T-helper 1 cell treated with Interleukin-12 subunit alpha and Interleukin-12 subunit beta and Interleukin-4 antibody, amounts not matched to agents 30 μg/mL and 1 μg/mL, for 36 hours (primary cell): ENCODE measurements around the gene HMG20A.

Source experiments
- H3K27ac Mint-ChIP-seq: one replicate; pipeline ENCODE4 v1.8.0; 2021; ENCODE audit warnings: mild to moderate bottlenecking, mixed read lengths
- H3K27me3 Mint-ChIP-seq: one replicate; pipeline ENCODE4 v1.8.0; 2021; ENCODE audit warnings: low read depth, mixed read lengths
- H3K36me3 Mint-ChIP-seq: one replicate; pipeline ENCODE4 v1.8.0; 2021; ENCODE audit warnings: low read depth, mixed read lengths
- H3K4me1 Mint-ChIP-seq: one replicate; pipeline ENCODE4 v1.8.0; 2021; ENCODE audit warnings: low read depth, mixed read lengths
- H3K4me3 Mint-ChIP-seq: one replicate; pipeline ENCODE4 v1.8.0; 2021; ENCODE audit warnings: mild to moderate bottlenecking, moderate library complexity, mixed read lengths
- H3K9me3 Mint-ChIP-seq: one replicate; pipeline ENCODE4 v1.8.0; 2021; ENCODE audit warnings: mixed read lengths

Gene HMG20A

GRCh38 chr15:77514641-77515402 is 94.1 kb downstream of the HMG20A start:
- Mint-ChIP-seq H3K4me3 (no peak overlapping the region), H3K9me3 (no peaks in the 10 kb centered on the region), H3K27ac (no peak overlapping the region)

DNA sequence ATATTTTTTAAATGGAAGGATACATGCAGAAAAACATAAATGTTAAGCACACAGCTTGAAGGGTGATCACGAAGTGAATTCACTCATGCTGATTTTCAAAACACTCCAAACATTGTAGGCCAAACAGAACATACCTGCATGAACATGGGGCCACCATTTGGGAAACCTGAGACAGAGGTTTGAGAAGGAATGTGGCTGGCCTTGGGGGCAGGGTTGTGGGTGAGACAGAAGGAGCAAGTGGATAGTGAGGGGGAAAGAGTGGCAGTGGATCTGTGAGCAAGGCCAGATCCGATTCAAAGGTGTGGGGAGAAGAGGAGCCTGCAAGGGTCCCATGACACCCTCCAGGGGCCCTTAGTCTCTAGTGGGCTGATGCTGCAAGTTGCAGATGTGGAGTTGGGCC is 94.9 kb downstream of the HMG20A start:
- no peak overlapping the region for H3K4me3 Mint-ChIP-seq
- H3K27ac Mint-ChIP-seq = no peak overlapping the region
- H3K27me3 Mint-ChIP-seq = no peaks in the 10 kb centered on the region
- H3K9me3 Mint-ChIP-seq = no peaks in the 10 kb centered on the region
- H3K36me3 Mint-ChIP-seq = no peaks in the 10 kb centered on the region
- H3K4me1 Mint-ChIP-seq = no peaks in the 10 kb centered on the region

More at GRCh38 chr15:77514641-77515402, 94.1 kb downstream of the HMG20A start:
- no peaks in the 10 kb centered on the region for H3K27me3 Mint-ChIP-seq
- H3K4me1 Mint-ChIP-seq = no peaks in the 10 kb centered on the region
- H3K36me3 Mint-ChIP-seq = no peaks in the 10 kb centered on the region

- H3K4me3 Mint-ChIP-seq = no peak overlapping the region
- no peaks in the 10 kb centered on the region for H3K36me3 Mint-ChIP-seq
- no peaks in the 10 kb centered on the region for H3K27me3 Mint-ChIP-seq
- H3K9me3 Mint-ChIP-seq = no peaks in the 10 kb centered on the region
- no peaks in the 10 kb centered on the region for H3K4me1 Mint-ChIP-seq
- no peak overlapping the region for H3K27ac Mint-ChIP-seq
Measured at GRCh38 chr15:77516076-77516475, 95.4 kb downstream of the HMG20A start.

- no peaks in the 10 kb centered on the region for H3K36me3 Mint-ChIP-seq
- H3K9me3 Mint-ChIP-seq = no peaks in the 10 kb centered on the region
- H3K4me3 Mint-ChIP-seq = no peak overlapping the region
- H3K4me1 Mint-ChIP-seq = no peaks in the 10 kb centered on the region
- H3K27ac Mint-ChIP-seq = no peak overlapping the region
- H3K27me3 Mint-ChIP-seq = no peaks in the 10 kb centered on the region
Measured at GRCh38 chr15:77516786-77517185, 96.1 kb downstream of the HMG20A start.

GRCh38 chr15:77517579-77517978 is 96.9 kb downstream of the HMG20A start:
- no peaks in the 10 kb centered on the region for H3K9me3 Mint-ChIP-seq
- no peaks in the 10 kb centered on the region for H3K4me1 Mint-ChIP-seq
- no peak overlapping the region for H3K27ac Mint-ChIP-seq
- H3K4me3 Mint-ChIP-seq = no peak overlapping the region
- no peaks in the 10 kb centered on the region for H3K27me3 Mint-ChIP-seq
- H3K36me3 Mint-ChIP-seq = no peaks in the 10 kb centered on the region

GRCh38 chr15:77518458-77518857 is 97.8 kb downstream of the HMG20A start:
- Mint-ChIP-seq H3K36me3 (no peaks in the 10 kb centered on the region), H3K9me3 (no peaks in the 10 kb centered on the region), H3K4me3 (no peak overlapping the region), H3K27ac (no peak overlapping the region), H3K4me1 (no peaks in the 10 kb centered on the region), H3K27me3 (no peaks in the 10 kb centered on the region)

- Mint-ChIP-seq H3K27ac (no peak overlapping the region), H3K36me3 (no peaks in the 10 kb centered on the region), H3K4me1 (no peaks in the 10 kb centered on the region), H3K4me3 (no peak overlapping the region), H3K27me3 (peaks cover 2% of the 10 kb centered on the region), H3K9me3 (no peaks in the 10 kb centered on the region)
Measured at GRCh38 chr15:77519540-77519939, 98.9 kb downstream of the HMG20A start.

DNA sequence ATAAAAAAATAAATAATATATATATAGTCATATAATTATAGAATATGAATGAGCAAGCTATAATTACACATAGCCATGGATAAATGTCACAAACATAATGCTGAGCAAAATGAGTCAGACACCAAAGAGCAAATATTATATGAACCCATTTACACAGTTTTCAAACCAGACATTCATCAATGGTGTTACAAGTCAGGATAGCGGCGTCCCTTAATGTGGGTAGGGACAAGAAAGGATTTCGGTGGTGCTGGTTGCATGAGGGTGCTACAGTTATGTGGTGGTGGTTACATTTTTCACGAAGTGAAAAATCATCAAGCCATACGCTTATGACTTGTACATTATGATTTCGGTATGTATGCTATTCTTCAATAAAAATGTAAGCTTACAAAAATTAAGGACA is 100.5 kb downstream of the HMG20A start:
- Mint-ChIP-seq H3K36me3 (no peaks in the 10 kb centered on the region), H3K27ac (no peak overlapping the region), H3K4me1 (no peaks in the 10 kb centered on the region), H3K9me3 (no peaks in the 10 kb centered on the region), H3K4me3 (no peak overlapping the region), H3K27me3 (peaks cover 3% of the 10 kb centered on the region)

GRCh38 chr15:77525400-77525811 is 104.7 kb downstream of the HMG20A start:
- no peak overlapping the region for H3K4me3 Mint-ChIP-seq
- no peaks in the 10 kb centered on the region for H3K36me3 Mint-ChIP-seq
- no peak overlapping the region for H3K27ac Mint-ChIP-seq
- H3K9me3 Mint-ChIP-seq = no peaks in the 10 kb centered on the region
- peaks cover 3% of the 10 kb centered on the region for H3K27me3 Mint-ChIP-seq
- H3K4me1 Mint-ChIP-seq = no peaks in the 10 kb centered on the region

GRCh38 chr15:77525907-77526594 is 105.4 kb downstream of the HMG20A start:
- Mint-ChIP-seq H3K27me3 (peaks cover 3% of the 10 kb centered on the region), H3K36me3 (no peaks in the 10 kb centered on the region), H3K4me3 (no peak overlapping the region), H3K27ac (no peak overlapping the region), H3K4me1 (peaks cover 1% of the 10 kb centered on the region), H3K9me3 (no peaks in the 10 kb centered on the region)

DNA sequence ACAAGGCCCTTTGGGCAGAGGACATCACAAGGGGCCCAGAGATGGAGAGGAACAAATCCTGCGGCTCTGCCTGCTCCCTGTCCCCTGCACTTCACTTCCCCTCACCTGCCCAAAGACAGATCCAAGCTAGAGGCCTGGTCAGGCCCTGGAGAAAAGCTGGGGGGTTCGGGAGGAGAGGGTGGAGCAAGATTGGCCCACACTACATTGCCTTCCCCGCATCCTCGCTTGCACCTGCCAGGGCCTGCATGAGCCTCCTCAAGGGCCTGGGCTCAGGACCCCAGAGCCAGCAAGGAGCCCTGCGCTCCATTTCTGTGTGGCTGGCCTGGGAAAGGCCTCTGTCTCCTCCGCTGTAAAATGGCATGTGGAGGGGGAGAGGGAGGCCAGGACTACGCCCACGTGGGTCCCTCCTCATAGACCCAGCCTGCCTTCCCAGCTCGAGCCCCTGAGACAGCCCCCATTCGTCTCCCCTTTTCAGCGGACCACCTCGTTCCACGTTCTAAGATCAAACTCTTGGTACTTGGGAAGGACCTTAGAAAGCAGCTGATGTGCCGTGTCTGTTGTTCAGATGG is 106.0 kb downstream of the HMG20A start:
- Mint-ChIP-seq H3K36me3 (no peaks in the 10 kb centered on the region), H3K27me3 (peaks cover 3% of the 10 kb centered on the region), H3K4me1 (peaks cover 1% of the 10 kb centered on the region), H3K27ac (no peak overlapping the region), H3K4me3 (no peak overlapping the region), H3K9me3 (no peaks in the 10 kb centered on the region)

DNA sequence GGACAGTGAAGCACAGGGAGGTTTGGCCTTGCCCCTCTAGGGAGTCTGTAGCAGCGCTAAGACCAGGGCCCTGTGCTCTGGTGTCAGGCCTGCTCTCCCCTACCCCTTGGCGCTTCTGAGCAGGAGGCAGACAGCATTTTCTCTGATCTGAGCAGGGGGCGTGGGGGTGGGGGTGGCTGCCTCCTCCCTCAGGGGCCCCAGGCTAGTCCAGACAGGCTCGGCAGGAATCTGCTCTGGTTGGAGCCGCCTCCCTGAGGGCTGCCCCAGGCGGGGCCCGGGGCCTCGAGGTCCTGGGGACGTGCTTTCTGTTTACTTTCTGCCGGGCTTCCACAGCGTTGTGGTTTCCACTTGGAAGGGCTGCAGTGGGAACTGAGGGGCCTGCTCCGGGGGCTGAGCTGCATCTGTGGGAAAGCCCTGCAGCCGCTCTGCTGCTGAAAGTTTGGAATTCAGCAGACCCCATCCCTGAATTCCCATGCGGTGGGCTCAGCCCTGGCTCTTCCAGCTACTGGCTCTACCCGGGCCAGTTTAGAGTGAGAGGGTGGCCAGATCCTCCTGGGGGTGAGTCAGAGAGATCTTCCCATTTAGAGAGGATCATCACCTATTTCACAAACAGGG is 106.6 kb downstream of the HMG20A start:
- Mint-ChIP-seq H3K27ac (no peak overlapping the region), H3K4me1 (peaks cover 1% of the 10 kb centered on the region), H3K36me3 (no peaks in the 10 kb centered on the region), H3K9me3 (no peaks in the 10 kb centered on the region), H3K4me3 (no peak overlapping the region), H3K27me3 (peaks cover 3% of the 10 kb centered on the region)

GRCh38 chr15:77527831-77528231 is 107.1 kb downstream of the HMG20A start:
- Mint-ChIP-seq H3K4me3 (no peak overlapping the region), H3K27me3 (peaks cover 3% of the 10 kb centered on the region), H3K36me3 (no peaks in the 10 kb centered on the region)

DNA sequence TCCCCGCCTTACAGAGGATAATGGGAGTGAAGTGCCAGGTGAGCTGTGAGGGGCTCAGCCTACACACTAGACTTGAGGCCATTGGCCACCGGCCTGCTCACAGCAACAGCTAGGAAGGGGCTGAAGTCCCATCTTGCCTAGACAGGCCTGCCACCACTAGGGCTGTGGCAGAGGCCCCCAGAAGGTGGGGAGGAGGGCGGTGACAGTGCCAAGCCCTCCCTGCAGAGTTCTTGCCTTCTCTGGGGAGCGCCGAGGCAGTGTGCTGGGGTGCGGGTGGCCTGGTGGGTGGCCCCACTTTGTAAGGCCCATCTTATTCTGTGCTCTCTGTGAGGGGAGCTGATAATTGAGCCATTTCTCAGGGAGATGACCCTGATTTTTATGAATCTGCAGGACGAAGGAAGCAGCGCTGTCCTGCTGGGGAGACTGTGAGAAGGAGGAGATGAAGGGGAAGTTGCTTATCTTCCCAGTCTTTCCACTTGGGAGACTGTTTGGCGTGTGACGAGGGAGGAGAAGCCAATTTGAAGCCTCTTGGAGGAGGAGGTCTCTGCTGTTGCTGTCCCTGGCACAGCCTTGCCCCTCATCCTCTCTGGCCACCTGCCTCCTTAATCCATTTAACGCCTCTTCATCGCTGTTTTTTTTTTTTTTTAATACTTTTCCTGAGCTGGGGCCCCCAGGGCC is 107.7 kb downstream of the HMG20A start:
- H3K4me3 Mint-ChIP-seq = no peak overlapping the region
- H3K9me3 Mint-ChIP-seq = no peaks in the 10 kb centered on the region
- H3K36me3 Mint-ChIP-seq = no peaks in the 10 kb centered on the region
- H3K4me1 Mint-ChIP-seq = peaks cover 1% of the 10 kb centered on the region
- peaks cover 7% of the 10 kb centered on the region for H3K27me3 Mint-ChIP-seq
- H3K27ac Mint-ChIP-seq = no peak overlapping the region

More at GRCh38 chr15:77527831-77528231, 107.1 kb downstream of the HMG20A start:
- no peak overlapping the region for H3K27ac Mint-ChIP-seq
- peaks cover 1% of the 10 kb centered on the region for H3K4me1 Mint-ChIP-seq
- H3K9me3 Mint-ChIP-seq = no peaks in the 10 kb centered on the region
